Muscle layer of duodenum (tissue), 2 donors: Measurements from ENCODE around the gene CLNS1A.
"Not testable (repeated sequence)": the region's sequence is repeated elsewhere in the genome, so short reads cannot be mapped to it uniquely, and the experiment has no call there.

Experiments used
- H3K27ac ChIP-seq: one replicate; pipeline ENCODE4 v1.7.0; 2013; ENCODE audit warnings: mild to moderate bottlenecking, low read length
- H3K27me3 ChIP-seq: one replicate; pipeline ENCODE4 v1.7.0; 2013; ENCODE audit warnings: low read depth, mild to moderate bottlenecking, control low read depth, low read length
- H3K36me3 ChIP-seq, 2 donors: one replicate each; pipeline ENCODE4 v1.7.0; 2013; ENCODE audit warnings: low read length in 2 of 2, control low read depth in 1 of 2, mild to moderate bottlenecking in 1 of 2; ENCODE audit not compliant: insufficient read depth in 2 of 2, control insufficient read depth in 1 of 2
- H3K4me1 ChIP-seq, 2 donors: one replicate each; pipeline ENCODE4 v1.7.0; 2013; ENCODE audit warnings: low read length in 2 of 2, mild to moderate bottlenecking in 2 of 2, control low read depth in 1 of 2, moderate library complexity in 1 of 2; ENCODE audit not compliant: insufficient read depth in 2 of 2, control insufficient read depth in 1 of 2
- H3K4me3 ChIP-seq, 2 donors: one replicate each; pipeline ENCODE4 v1.7.0; 2013; ENCODE audit warnings: low read length in 2 of 2, low read depth in 1 of 2, mild to moderate bottlenecking in 1 of 2
- H3K9me3 ChIP-seq, 2 donors: one replicate each; pipeline ENCODE4 v1.7.0; 2013; ENCODE audit warnings: low read length in 2 of 2, control low read depth in 1 of 2, mild to moderate bottlenecking in 1 of 2; ENCODE audit not compliant: control insufficient read depth in 1 of 2
- donor health status: healthy.

The CLNS1A gene

GRCh38 chr11:77656362-77656761 is 18.8 kb upstream of the CLNS1A start:
- no peak overlapping the region for H3K27ac ChIP-seq
- no peak overlapping the region for H3K4me3 ChIP-seq
- no peaks in the 10 kb centered on the region for H3K9me3 ChIP-seq
- no peaks in the 10 kb centered on the region for H3K4me1 ChIP-seq
- H3K36me3 ChIP-seq = no peaks in the 10 kb centered on the region
- no peaks in the 10 kb centered on the region for H3K27me3 ChIP-seq

- Histone ChIP-seq H3K27me3 (no peaks in the 10 kb centered on the region), H3K27ac (no peak overlapping the region), H3K4me1 (no peaks in the 10 kb centered on the region), H3K9me3 (no peaks in the 10 kb centered on the region), H3K36me3 (no peaks in the 10 kb centered on the region), H3K4me3 (no peak overlapping the region)
Observed at GRCh38 chr11:77654770-77655434, 17.3 kb upstream of the CLNS1A start.

GRCh38 chr11:77650123-77650522 is 12.5 kb upstream of the CLNS1A start:
- Histone ChIP-seq H3K9me3 (no peaks in the 10 kb centered on the region), H3K27ac (no peak overlapping the region), H3K4me3 (no peak overlapping the region), H3K36me3 (no peaks in the 10 kb centered on the region), H3K4me1 (no peaks in the 10 kb centered on the region), H3K27me3 (no peaks in the 10 kb centered on the region)

GRCh38 chr11:77647654-77648305 is 10.2 kb upstream of the CLNS1A start:
- no peaks in the 10 kb centered on the region for H3K27me3 ChIP-seq
- H3K4me1 ChIP-seq = no peaks in the 10 kb centered on the region
- H3K4me3 ChIP-seq = no peak overlapping the region
- H3K9me3 ChIP-seq = no peaks in the 10 kb centered on the region
- no peak overlapping the region for H3K27ac ChIP-seq
- no peaks in the 10 kb centered on the region for H3K36me3 ChIP-seq

GRCh38 chr11:77644887-77645286 is 7.3 kb upstream of the CLNS1A start:
- no peak overlapping the region for H3K27ac ChIP-seq
- H3K36me3 ChIP-seq = no peaks in the 10 kb centered on the region
- H3K4me1 ChIP-seq = no peaks in the 10 kb centered on the region
- H3K27me3 ChIP-seq = no peaks in the 10 kb centered on the region
- no peak overlapping the region for H3K4me3 ChIP-seq
- H3K9me3 ChIP-seq = no peaks in the 10 kb centered on the region

GRCh38 chr11:77642228-77642627 is 4.6 kb upstream of the CLNS1A start:
- H3K27ac ChIP-seq = no peak overlapping the region
- no peaks in the 10 kb centered on the region for H3K27me3 ChIP-seq
- H3K9me3 ChIP-seq = no peaks in the 10 kb centered on the region
- H3K4me3 ChIP-seq = no peak overlapping the region
- H3K36me3 ChIP-seq = no peaks in the 10 kb centered on the region
- H3K4me1 ChIP-seq = peaks cover 0 to 5% of the 10 kb centered on the region in 2 donors

GRCh38 chr11:77636731-77637344 is 756 bp downstream of the CLNS1A start:
- Histone ChIP-seq H3K4me3 (peak overlapping the region; percentile 71 to 99), H3K4me1 (peaks cover 8 to 23% of the 10 kb centered on the region in 2 donors), H3K36me3 (no peaks in the 10 kb centered on the region), H3K27me3 (no peaks in the 10 kb centered on the region), H3K27ac (peak overlapping the region; percentile 63), H3K9me3 (no peaks in the 10 kb centered on the region)

GRCh38 chr11:77633926-77634325 is 3.7 kb downstream of the CLNS1A start:
- not testable (repeated sequence) for H3K4me3 ChIP-seq, H3K27me3 ChIP-seq, H3K36me3 ChIP-seq, H3K9me3 ChIP-seq, H3K27ac ChIP-seq
- peaks cover 8 to 23% of the 10 kb centered on the region in 2 donors for H3K4me1 ChIP-seq

- peaks cover under 1 to 4% of the 10 kb centered on the region in 2 donors for H3K36me3 ChIP-seq
- no peaks in the 10 kb centered on the region for H3K27me3 ChIP-seq
- no peaks in the 10 kb centered on the region for H3K9me3 ChIP-seq
- no peak overlapping the region for H3K4me3 ChIP-seq
- H3K27ac ChIP-seq = no peak overlapping the region
- peaks cover 0 to 3% of the 10 kb centered on the region in 2 donors for H3K4me1 ChIP-seq
Observed at GRCh38 chr11:77630157-77630710, 7.4 kb downstream of the CLNS1A start.

- Histone ChIP-seq H3K4me1 (no peaks in the 10 kb centered on the region), H3K27ac (no peak overlapping the region), H3K4me3 (no peak overlapping the region), H3K36me3 (peaks cover 38 to 57% of the 10 kb centered on the region in 2 donors), H3K27me3 (no peaks in the 10 kb centered on the region), H3K9me3 (no peaks in the 10 kb centered on the region)
Observed at GRCh38 chr11:77619576-77620198, 17.9 kb downstream of the CLNS1A start.

- Histone ChIP-seq H3K4me1 (no peaks in the 10 kb centered on the region), H3K4me3 (no peak overlapping the region), H3K36me3 (peaks cover 42 to 43% of the 10 kb centered on the region in 2 donors), H3K27ac (no peak overlapping the region), H3K9me3 (no peaks in the 10 kb centered on the region), H3K27me3 (no peaks in the 10 kb centered on the region)
Observed at GRCh38 chr11:77617892-77618291, 19.7 kb downstream of the CLNS1A start.
